Astrocyte of the cerebellum (primary cell): ENCODE measurements around the gene RALGPS1.

Experiments
- DNase-seq: peaks from one replicate; pipeline ENCODE4 v3.0.0-alpha.2; 2011; ENCODE audit warnings: low read depth
- H3K4me3 ChIP-seq: 2 replicates; pipeline ENCODE4 v1.5.1; 2011; ENCODE audit warnings: mild to moderate bottlenecking, low read depth, low read length, moderate library complexity
- CTCF ChIP-seq: IDR thresholded peaks from 2 replicates; pipeline ENCODE4 v1.5.1; 2012; ENCODE audit warnings: low read length, low read depth, moderate library complexity, mild to moderate bottlenecking; ENCODE audit errors: missing control alignments
- in situ Hi-C: cut with HindIII; loops from 2 replicates; pipeline ENCODE4 v1.10.0; 2017; ENCODE audit warnings: low sequenced_read_pairs

RALGPS1 gene

GRCh38 chr9:127237801-127238200 lies 323.2 kb downstream of the RALGPS1 start:
- no peak for DNase-seq
- in situ Hi-C loops, result no loop called here
- no peak overlapping the region for H3K4me3 ChIP-seq
- TF ChIP-seq CTCF, result no peak

GRCh38 chr9:127241354-127241753 lies 326.8 kb downstream of the RALGPS1 start:
- no peak for DNase-seq
- H3K4me3 ChIP-seq, result no peak overlapping the region
- in situ Hi-C loops, result no loop called here
- TF ChIP-seq CTCF, result no peak

- DNase-seq, result peak; percentile 89
- peak overlapping the region; percentile 60 for H3K4me3 ChIP-seq
- in situ Hi-C loops, result no loop called here
- no peak for TF ChIP-seq CTCF
Measured at GRCh38 chr9:127244609-127245601, 330.3 kb downstream of the RALGPS1 start.

- H3K4me3 ChIP-seq, result peak overlapping the region; percentile 60
Measured at GRCh38 chr9:127245637-127246164, 331.1 kb downstream of the RALGPS1 start.

GRCh38 chr9:127248241-127248640 lies 333.7 kb downstream of the RALGPS1 start:
- TF ChIP-seq CTCF, result no peak
- no peak for DNase-seq
- no peak overlapping the region for H3K4me3 ChIP-seq
- in situ Hi-C loops, result no loop called here

More at GRCh38 chr9:127245637-127246164, 331.1 kb downstream of the RALGPS1 start:
- in situ Hi-C loops, result no loop called here
- no peak for TF ChIP-seq CTCF
- DNase-seq, result no peak

GRCh38 chr9:127249877-127250276 lies 335.3 kb downstream of the RALGPS1 start:
- no peak for DNase-seq
- in situ Hi-C loops, result no loop called here
- H3K4me3 ChIP-seq, result no peak overlapping the region
- TF ChIP-seq CTCF, result no peak
